ENCODE measurements around the gene SNAI1. TPM values are rescaled to one million over a fixed set of nuclear protein-coding genes. Genes with fewer than 3 reads are reported as not detected.
A peak's percentile ranks its signal among the peaks of the same experiment; 100 is the strongest.
"Not testable (repeated sequence)": the region's sequence is repeated elsewhere in the genome, so short reads cannot be mapped to it uniquely, and the experiment has no call there.

SNAI1 gene
- polyA plus RNA-seq, 1 donor from 2014 or later: 0.63 TPM

GRCh38 chr20:49951151-49951550 is 31.6 kb upstream of the SNAI1 start:
- Mint-ChIP-seq H3K4me1 (peaks cover 0 to 5% (median 2%) of the 10 kb centered on the region in 3 donors), H3K27me3 (no peaks in the 10 kb centered on the region), H3K9me3 (no peaks in the 10 kb centered on the region), H3K27ac (no peak overlapping the region), H3K4me3 (no peak overlapping the region), H3K36me3 (peaks cover 7% of the 10 kb centered on the region)

GRCh38 chr20:49955167-49955566 is 27.6 kb upstream of the SNAI1 start:
- Mint-ChIP-seq H3K9me3 (no peaks in the 10 kb centered on the region), H3K4me1 (peaks cover 10 to 15% (median 15%) of the 10 kb centered on the region in 3 donors), H3K4me3 (no peak overlapping the region), H3K27me3 (no peaks in the 10 kb centered on the region), H3K27ac (no peak overlapping the region), H3K36me3 (peaks cover 10% of the 10 kb centered on the region)

- not testable (repeated sequence) for H3K4me3 Mint-ChIP-seq, H3K27ac Mint-ChIP-seq, H3K36me3 Mint-ChIP-seq, H3K27me3 Mint-ChIP-seq, H3K9me3 Mint-ChIP-seq
- peaks cover 10 to 15% (median 15%) of the 10 kb centered on the region in 3 donors for H3K4me1 Mint-ChIP-seq
These were observed 26.9 kb upstream of the SNAI1 start for GRCh38 chr20:49955830-49956396.

- Mint-ChIP-seq H3K9me3 (no peaks in the 10 kb centered on the region), H3K27me3 (no peaks in the 10 kb centered on the region), H3K27ac (no peak overlapping the region), H3K36me3 (peaks cover 7% of the 10 kb centered on the region), H3K4me1 (peaks cover 10 to 15% (median 15%) of the 10 kb centered on the region in 3 donors), H3K4me3 (no peak overlapping the region)
These were observed 26.1 kb upstream of the SNAI1 start for GRCh38 chr20:49956689-49957088.

- Mint-ChIP-seq H3K27ac (peak overlapping the region in 2 of 3 donors; percentile 14 to 65), H3K4me1 (peaks cover 10 to 15% (median 15%) of the 10 kb centered on the region in 3 donors)
- not testable (repeated sequence) for H3K36me3 Mint-ChIP-seq, H3K4me3 Mint-ChIP-seq, H3K27me3 Mint-ChIP-seq, H3K9me3 Mint-ChIP-seq
These were observed 25.5 kb upstream of the SNAI1 start for GRCh38 chr20:49957089-49957938.

- peaks cover 5% of the 10 kb centered on the region for H3K36me3 Mint-ChIP-seq
- no peak overlapping the region for H3K27ac Mint-ChIP-seq
- H3K4me1 Mint-ChIP-seq: peaks cover 8 to 15% (median 11%) of the 10 kb centered on the region in 3 donors
- H3K9me3 Mint-ChIP-seq: no peaks in the 10 kb centered on the region
- no peaks in the 10 kb centered on the region for H3K27me3 Mint-ChIP-seq
- no peak overlapping the region for H3K4me3 Mint-ChIP-seq
These were observed 21.4 kb upstream of the SNAI1 start for GRCh38 chr20:49961413-49961812.

GRCh38 chr20:49964964-49965780 is 17.6 kb upstream of the SNAI1 start:
- Mint-ChIP-seq H3K4me3 (no peak overlapping the region), H3K36me3 (no peaks in the 10 kb centered on the region), H3K27ac (no peak overlapping the region), H3K9me3 (no peaks in the 10 kb centered on the region), H3K4me1 (no peaks in the 10 kb centered on the region), H3K27me3 (no peaks in the 10 kb centered on the region)

- H3K27ac Mint-ChIP-seq: no peak overlapping the region
- no peaks in the 10 kb centered on the region for H3K4me1 Mint-ChIP-seq
- no peaks in the 10 kb centered on the region for H3K27me3 Mint-ChIP-seq
- H3K36me3 Mint-ChIP-seq: no peaks in the 10 kb centered on the region
- H3K9me3 Mint-ChIP-seq: no peaks in the 10 kb centered on the region
- no peak overlapping the region for H3K4me3 Mint-ChIP-seq
These were observed 16.9 kb upstream of the SNAI1 start for GRCh38 chr20:49965781-49966305.

GRCh38 chr20:49966861-49967260 is 15.9 kb upstream of the SNAI1 start:
- no peak overlapping the region for H3K27ac Mint-ChIP-seq
- no peaks in the 10 kb centered on the region for H3K9me3 Mint-ChIP-seq
- no peaks in the 10 kb centered on the region for H3K27me3 Mint-ChIP-seq
- no peaks in the 10 kb centered on the region for H3K36me3 Mint-ChIP-seq
- H3K4me1 Mint-ChIP-seq: no peaks in the 10 kb centered on the region
- no peak overlapping the region for H3K4me3 Mint-ChIP-seq

GRCh38 chr20:49969234-49969633 is 13.5 kb upstream of the SNAI1 start:
- no peaks in the 10 kb centered on the region for H3K27me3 Mint-ChIP-seq
- no peak overlapping the region for H3K4me3 Mint-ChIP-seq
- H3K4me1 Mint-ChIP-seq: no peaks in the 10 kb centered on the region
- H3K27ac Mint-ChIP-seq: no peak overlapping the region
- no peaks in the 10 kb centered on the region for H3K36me3 Mint-ChIP-seq
- no peaks in the 10 kb centered on the region for H3K9me3 Mint-ChIP-seq

GRCh38 chr20:49969946-49970345 is 12.8 kb upstream of the SNAI1 start:
- Mint-ChIP-seq H3K27ac (no peak overlapping the region), H3K4me3 (no peak overlapping the region), H3K27me3 (no peaks in the 10 kb centered on the region), H3K9me3 (no peaks in the 10 kb centered on the region), H3K4me1 (no peaks in the 10 kb centered on the region), H3K36me3 (no peaks in the 10 kb centered on the region)

- no peak overlapping the region for H3K27ac Mint-ChIP-seq
- H3K27me3 Mint-ChIP-seq: no peaks in the 10 kb centered on the region
- H3K36me3 Mint-ChIP-seq: no peaks in the 10 kb centered on the region
- H3K4me3 Mint-ChIP-seq: no peak overlapping the region
- H3K4me1 Mint-ChIP-seq: no peaks in the 10 kb centered on the region
- no peaks in the 10 kb centered on the region for H3K9me3 Mint-ChIP-seq
These were observed 12.3 kb upstream of the SNAI1 start for GRCh38 chr20:49970498-49970897.

GRCh38 chr20:49973981-49974380 is 8.8 kb upstream of the SNAI1 start:
- no peaks in the 10 kb centered on the region for H3K27me3 Mint-ChIP-seq
- no peaks in the 10 kb centered on the region for H3K9me3 Mint-ChIP-seq
- no peak overlapping the region for H3K4me3 Mint-ChIP-seq
- no peaks in the 10 kb centered on the region for H3K36me3 Mint-ChIP-seq
- H3K27ac Mint-ChIP-seq: peak overlapping the region in 1 of 3 donors; percentile 43
- no peaks in the 10 kb centered on the region for H3K4me1 Mint-ChIP-seq

GRCh38 chr20:49976542-49976941 is 6.2 kb upstream of the SNAI1 start:
- Mint-ChIP-seq H3K4me3 (no peak overlapping the region), H3K4me1 (peaks cover 0 to 2% (median 0%) of the 10 kb centered on the region in 3 donors), H3K27ac (no peak overlapping the region), H3K9me3 (no peaks in the 10 kb centered on the region), H3K36me3 (no peaks in the 10 kb centered on the region), H3K27me3 (peaks cover 2% of the 10 kb centered on the region)

GRCh38 chr20:49977740-49978139 is 5.0 kb upstream of the SNAI1 start:
- not testable (repeated sequence) for H3K9me3 Mint-ChIP-seq, H3K4me1 Mint-ChIP-seq, H3K4me3 Mint-ChIP-seq, H3K36me3 Mint-ChIP-seq, H3K27me3 Mint-ChIP-seq
- H3K27ac Mint-ChIP-seq: peak overlapping the region in 1 of 3 donors; percentile 80
